ENCODE data around the gene CEACAM1.

The CEACAM1 gene

GRCh38 chr19:42540071-42540553 is 11.8 kb upstream of the CEACAM1 start:
- no peak for ATAC-seq
- TF ChIP-seq TCF4 (CRISPR knock-in tag; IDR thresholded peaks at IDR 0.05; ENCODE audit: borderline replicate concordance): no peak
- no peak for TF ChIP-seq ZC3H10 (CRISPR knock-in tag; IDR thresholded peaks at IDR 0.05)
- TF ChIP-seq ZFP30 (CRISPR knock-in tag; IDR thresholded peaks at IDR 0.05): no peak
- TF ChIP-seq, protein P1, sequence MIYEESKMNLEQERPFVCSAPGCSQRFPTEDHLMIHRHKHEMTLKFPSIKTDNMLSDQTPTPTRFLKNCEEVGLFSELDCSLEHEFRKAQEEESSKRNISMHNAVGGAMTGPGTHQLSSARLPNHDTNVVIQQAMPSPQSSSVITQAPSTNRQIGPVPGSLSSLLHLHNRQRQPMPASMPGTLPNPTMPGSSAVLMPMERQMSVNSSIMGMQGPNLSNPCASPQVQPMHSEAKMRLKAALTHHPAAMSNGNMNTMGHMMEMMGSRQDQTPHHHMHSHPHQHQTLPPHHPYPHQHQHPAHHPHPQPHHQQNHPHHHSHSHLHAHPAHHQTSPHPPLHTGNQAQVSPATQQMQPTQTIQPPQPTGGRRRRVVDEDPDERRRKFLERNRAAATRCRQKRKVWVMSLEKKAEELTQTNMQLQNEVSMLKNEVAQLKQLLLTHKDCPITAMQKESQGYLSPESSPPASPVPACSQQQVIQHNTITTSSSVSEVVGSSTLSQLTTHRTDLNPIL (CRISPR knock-in tag; IDR thresholded peaks at IDR 0.05; ENCODE audit: low read depth): no peak
- TF ChIP-seq, protein P2, sequence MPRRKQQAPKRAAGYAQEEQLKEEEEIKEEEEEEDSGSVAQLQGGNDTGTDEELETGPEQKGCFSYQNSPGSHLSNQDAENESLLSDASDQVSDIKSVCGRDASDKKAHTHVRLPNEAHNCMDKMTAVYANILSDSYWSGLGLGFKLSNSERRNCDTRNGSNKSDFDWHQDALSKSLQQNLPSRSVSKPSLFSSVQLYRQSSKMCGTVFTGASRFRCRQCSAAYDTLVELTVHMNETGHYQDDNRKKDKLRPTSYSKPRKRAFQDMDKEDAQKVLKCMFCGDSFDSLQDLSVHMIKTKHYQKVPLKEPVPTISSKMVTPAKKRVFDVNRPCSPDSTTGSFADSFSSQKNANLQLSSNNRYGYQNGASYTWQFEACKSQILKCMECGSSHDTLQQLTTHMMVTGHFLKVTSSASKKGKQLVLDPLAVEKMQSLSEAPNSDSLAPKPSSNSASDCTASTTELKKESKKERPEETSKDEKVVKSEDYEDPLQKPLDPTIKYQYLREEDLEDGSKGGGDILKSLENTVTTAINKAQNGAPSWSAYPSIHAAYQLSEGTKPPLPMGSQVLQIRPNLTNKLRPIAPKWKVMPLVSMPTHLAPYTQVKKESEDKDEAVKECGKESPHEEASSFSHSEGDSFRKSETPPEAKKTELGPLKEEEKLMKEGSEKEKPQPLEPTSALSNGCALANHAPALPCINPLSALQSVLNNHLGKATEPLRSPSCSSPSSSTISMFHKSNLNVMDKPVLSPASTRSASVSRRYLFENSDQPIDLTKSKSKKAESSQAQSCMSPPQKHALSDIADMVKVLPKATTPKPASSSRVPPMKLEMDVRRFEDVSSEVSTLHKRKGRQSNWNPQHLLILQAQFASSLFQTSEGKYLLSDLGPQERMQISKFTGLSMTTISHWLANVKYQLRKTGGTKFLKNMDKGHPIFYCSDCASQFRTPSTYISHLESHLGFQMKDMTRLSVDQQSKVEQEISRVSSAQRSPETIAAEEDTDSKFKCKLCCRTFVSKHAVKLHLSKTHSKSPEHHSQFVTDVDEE (CRISPR knock-in tag; IDR thresholded peaks at IDR 0.05): no peak
- TF ChIP-seq, protein P3, sequence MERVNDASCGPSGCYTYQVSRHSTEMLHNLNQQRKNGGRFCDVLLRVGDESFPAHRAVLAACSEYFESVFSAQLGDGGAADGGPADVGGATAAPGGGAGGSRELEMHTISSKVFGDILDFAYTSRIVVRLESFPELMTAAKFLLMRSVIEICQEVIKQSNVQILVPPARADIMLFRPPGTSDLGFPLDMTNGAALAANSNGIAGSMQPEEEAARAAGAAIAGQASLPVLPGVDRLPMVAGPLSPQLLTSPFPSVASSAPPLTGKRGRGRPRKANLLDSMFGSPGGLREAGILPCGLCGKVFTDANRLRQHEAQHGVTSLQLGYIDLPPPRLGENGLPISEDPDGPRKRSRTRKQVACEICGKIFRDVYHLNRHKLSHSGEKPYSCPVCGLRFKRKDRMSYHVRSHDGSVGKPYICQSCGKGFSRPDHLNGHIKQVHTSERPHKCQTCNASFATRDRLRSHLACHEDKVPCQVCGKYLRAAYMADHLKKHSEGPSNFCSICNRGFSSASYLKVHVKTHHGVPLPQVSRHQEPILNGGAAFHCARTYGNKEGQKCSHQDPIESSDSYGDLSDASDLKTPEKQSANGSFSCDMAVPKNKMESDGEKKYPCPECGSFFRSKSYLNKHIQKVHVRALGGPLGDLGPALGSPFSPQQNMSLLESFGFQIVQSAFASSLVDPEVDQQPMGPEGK (CRISPR knock-in tag; IDR thresholded peaks at IDR 0.05; ENCODE audit: borderline replicate concordance): no peak
- TF ChIP-seq ZNF70 (CRISPR knock-in tag; IDR thresholded peaks at IDR 0.05): no peak
- no peak for TF ChIP-seq GLIS3 (CRISPR knock-in tag; IDR thresholded peaks at IDR 0.05)
- TF ChIP-seq RARB (CRISPR knock-in tag; IDR thresholded peaks at IDR 0.05): no peak
- TF ChIP-seq CSDC2 (CRISPR knock-in tag; IDR thresholded peaks at IDR 0.05): no peak
- no peak for TF ChIP-seq ZNF565 (CRISPR knock-in tag; conservative IDR thresholded peaks at IDR 0.05; ENCODE audit: low read depth)
- TF ChIP-seq OSR1 (CRISPR knock-in tag; IDR thresholded peaks at IDR 0.05): no peak
- no peak for TF ChIP-seq TOX (CRISPR knock-in tag; IDR thresholded peaks at IDR 0.05; ENCODE audit: borderline replicate concordance)
- no peak for TF ChIP-seq POU6F1 (CRISPR knock-in tag; IDR thresholded peaks at IDR 0.05; ENCODE audit: borderline replicate concordance, low read depth)
- TF ChIP-seq, protein P4, sequence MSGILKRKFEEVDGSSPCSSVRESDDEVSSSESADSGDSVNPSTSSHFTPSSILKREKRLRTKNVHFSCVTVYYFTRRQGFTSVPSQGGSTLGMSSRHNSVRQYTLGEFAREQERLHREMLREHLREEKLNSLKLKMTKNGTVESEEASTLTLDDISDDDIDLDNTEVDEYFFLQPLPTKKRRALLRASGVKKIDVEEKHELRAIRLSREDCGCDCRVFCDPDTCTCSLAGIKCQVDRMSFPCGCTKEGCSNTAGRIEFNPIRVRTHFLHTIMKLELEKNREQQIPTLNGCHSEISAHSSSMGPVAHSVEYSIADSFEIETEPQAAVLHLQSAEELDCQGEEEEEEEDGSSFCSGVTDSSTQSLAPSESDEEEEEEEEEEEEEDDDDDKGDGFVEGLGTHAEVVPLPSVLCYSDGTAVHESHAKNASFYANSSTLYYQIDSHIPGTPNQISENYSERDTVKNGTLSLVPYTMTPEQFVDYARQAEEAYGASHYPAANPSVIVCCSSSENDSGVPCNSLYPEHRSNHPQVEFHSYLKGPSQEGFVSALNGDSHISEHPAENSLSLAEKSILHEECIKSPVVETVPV (CRISPR knock-in tag; IDR thresholded peaks at IDR 0.05): no peak
- TF ChIP-seq PPARA (CRISPR knock-in tag; IDR thresholded peaks at IDR 0.05; ENCODE audit: borderline replicate concordance): no peak
- TF ChIP-seq ARNTL (CRISPR knock-in tag; IDR thresholded peaks at IDR 0.05; ENCODE audit: borderline replicate concordance, low read depth): no peak

- no peak for ATAC-seq
- no peak for TF ChIP-seq ESRRG (CRISPR knock-in tag; IDR thresholded peaks at IDR 0.05)
- TF ChIP-seq TCF4 (CRISPR knock-in tag; IDR thresholded peaks at IDR 0.05; ENCODE audit: borderline replicate concordance): no peak
- TF ChIP-seq RARB (CRISPR knock-in tag; IDR thresholded peaks at IDR 0.05): no peak
- no peak for TF ChIP-seq ZNF70 (CRISPR knock-in tag; IDR thresholded peaks at IDR 0.05)
- TF ChIP-seq, protein P4 (CRISPR knock-in tag; IDR thresholded peaks at IDR 0.05): no peak
- TF ChIP-seq GLIS3 (CRISPR knock-in tag; IDR thresholded peaks at IDR 0.05): no peak
- no peak for TF ChIP-seq POU6F1 (CRISPR knock-in tag; IDR thresholded peaks at IDR 0.05; ENCODE audit: borderline replicate concordance, low read depth)
- no peak for TF ChIP-seq OSR1 (CRISPR knock-in tag; IDR thresholded peaks at IDR 0.05)
- no peak for TF ChIP-seq PPARA (CRISPR knock-in tag; IDR thresholded peaks at IDR 0.05; ENCODE audit: borderline replicate concordance)
- no peak for TF ChIP-seq ZFP3 (CRISPR knock-in tag; IDR thresholded peaks at IDR 0.05)
- TF ChIP-seq ARNTL (CRISPR knock-in tag; IDR thresholded peaks at IDR 0.05; ENCODE audit: borderline replicate concordance, low read depth): no peak
- TF ChIP-seq ZNF8 (CRISPR knock-in tag; IDR thresholded peaks at IDR 0.05): no peak
- TF ChIP-seq, protein P3 (CRISPR knock-in tag; IDR thresholded peaks at IDR 0.05; ENCODE audit: borderline replicate concordance): no peak
- no peak for TF ChIP-seq BACH2 (CRISPR knock-in tag; IDR thresholded peaks at IDR 0.05; ENCODE audit: borderline replicate concordance)
Measured at GRCh38 chr19:42538841-42539709, 10.8 kb upstream of the CEACAM1 start.
